WTC11 (cell line): ENCODE results near the gene GADD45B.
"Not testable (repeated sequence)": the region's sequence is repeated elsewhere in the genome, so short reads cannot be mapped to it uniquely, and the experiment has no call there.

ENCODE experiments used
- TF ChIP-seq, protein P1 (sequence below): sonication (generic); formaldehyde crosslinking; IDR thresholded peaks from 2 replicates; pipeline ENCODE4 v1.8.0; 2022; ENCODE audit warnings: mild to moderate bottlenecking, missing genetic modification reagents
- TF ChIP-seq, protein P2 (sequence below): sonication (generic); formaldehyde crosslinking; IDR thresholded peaks from 2 replicates; pipeline ENCODE4 v1.8.0; 2022; ENCODE audit warnings: mild to moderate bottlenecking, missing genetic modification reagents
- TF ChIP-seq, protein P3 (sequence below): fragments of 200-600 bp; IDR thresholded peaks from 2 replicates; pipeline ENCODE4 v1.8.0; 2022; ENCODE audit warnings: antibody characterized with exemption

DNA sequence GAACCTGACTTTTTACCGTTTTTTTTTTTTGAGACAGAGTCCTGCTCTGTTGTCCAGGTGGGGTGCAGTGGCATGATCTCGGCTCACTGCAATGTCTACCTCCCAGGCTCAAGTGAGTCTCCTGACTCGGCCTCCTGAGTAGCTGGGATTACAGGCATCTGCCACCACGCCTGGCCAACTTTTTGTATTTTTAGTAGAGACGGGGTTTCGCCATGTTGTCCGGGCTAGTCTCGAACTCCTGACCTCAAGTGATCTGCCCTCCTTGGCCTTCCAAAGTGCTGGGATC is 6.1 kb upstream of the GADD45B start:
- TF ChIP-seq, protein P1, sequence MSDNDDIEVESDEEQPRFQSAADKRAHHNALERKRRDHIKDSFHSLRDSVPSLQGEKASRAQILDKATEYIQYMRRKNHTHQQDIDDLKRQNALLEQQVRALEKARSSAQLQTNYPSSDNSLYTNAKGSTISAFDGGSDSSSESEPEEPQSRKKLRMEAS (CRISPR knock-in tag): not testable (repeated sequence)
- TF ChIP-seq, protein P2, sequence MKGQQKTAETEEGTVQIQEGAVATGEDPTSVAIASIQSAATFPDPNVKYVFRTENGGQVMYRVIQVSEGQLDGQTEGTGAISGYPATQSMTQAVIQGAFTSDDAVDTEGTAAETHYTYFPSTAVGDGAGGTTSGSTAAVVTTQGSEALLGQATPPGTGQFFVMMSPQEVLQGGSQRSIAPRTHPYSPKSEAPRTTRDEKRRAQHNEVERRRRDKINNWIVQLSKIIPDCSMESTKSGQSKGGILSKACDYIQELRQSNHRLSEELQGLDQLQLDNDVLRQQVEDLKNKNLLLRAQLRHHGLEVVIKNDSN (CRISPR knock-in tag): not testable (repeated sequence)
- TF ChIP-seq, protein P3, sequence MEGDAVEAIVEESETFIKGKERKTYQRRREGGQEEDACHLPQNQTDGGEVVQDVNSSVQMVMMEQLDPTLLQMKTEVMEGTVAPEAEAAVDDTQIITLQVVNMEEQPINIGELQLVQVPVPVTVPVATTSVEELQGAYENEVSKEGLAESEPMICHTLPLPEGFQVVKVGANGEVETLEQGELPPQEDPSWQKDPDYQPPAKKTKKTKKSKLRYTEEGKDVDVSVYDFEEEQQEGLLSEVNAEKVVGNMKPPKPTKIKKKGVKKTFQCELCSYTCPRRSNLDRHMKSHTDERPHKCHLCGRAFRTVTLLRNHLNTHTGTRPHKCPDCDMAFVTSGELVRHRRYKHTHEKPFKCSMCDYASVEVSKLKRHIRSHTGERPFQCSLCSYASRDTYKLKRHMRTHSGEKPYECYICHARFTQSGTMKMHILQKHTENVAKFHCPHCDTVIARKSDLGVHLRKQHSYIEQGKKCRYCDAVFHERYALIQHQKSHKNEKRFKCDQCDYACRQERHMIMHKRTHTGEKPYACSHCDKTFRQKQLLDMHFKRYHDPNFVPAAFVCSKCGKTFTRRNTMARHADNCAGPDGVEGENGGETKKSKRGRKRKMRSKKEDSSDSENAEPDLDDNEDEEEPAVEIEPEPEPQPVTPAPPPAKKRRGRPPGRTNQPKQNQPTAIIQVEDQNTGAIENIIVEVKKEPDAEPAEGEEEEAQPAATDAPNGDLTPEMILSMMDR: not testable (repeated sequence)
